HepG2 (cell line): ENCODE data around the gene FAM219B. TPM values are rescaled to one million over a fixed set of nuclear protein-coding genes. Genes with fewer than 3 reads are reported as not detected.

Source experiments
- FOXK2 ChIP-seq: fragments of 450-650 bp; IDR thresholded peaks from 2 replicates; pipeline ENCODE4 v1.6.1; 2016
- GABPA ChIP-seq, 2 experiments: IDR thresholded peaks; 2 replicates each; pipeline ENCODE4 v1.6.1; 2011 to 2016; ENCODE audit warnings: low read depth in 2 of 2, low read length in 1 of 2, missing biosample characterization in 1 of 2, missing genetic modification characterization in 1 of 2
- NFKBIZ ChIP-seq: IDR thresholded peaks from 2 replicates; pipeline ENCODE4 v1.6.1; 2018; ENCODE audit warnings: missing genetic modification reagents, missing compliant biosample characterization
- REPIN1 ChIP-seq: sonication (generic); formaldehyde crosslinking; IDR thresholded peaks from 2 replicates; pipeline ENCODE4 v1.8.0; 2022; ENCODE audit warnings: missing genetic modification reagents, low read depth, mild to moderate bottlenecking, borderline replicate concordance
- RXRA ChIP-seq: sonication (generic); formaldehyde crosslinking; IDR thresholded peaks from 2 replicates; pipeline ENCODE4 v1.5.1; 2020; ENCODE audit warnings: missing genetic modification reagents
- SKIL ChIP-seq: sonication (generic); formaldehyde crosslinking; IDR thresholded peaks from 2 replicates; pipeline ENCODE4 v1.8.0; 2022; ENCODE audit warnings: missing genetic modification reagents, mild to moderate bottlenecking, moderate library complexity, borderline replicate concordance
- ZFP62 ChIP-seq: sonication (generic); formaldehyde crosslinking; IDR thresholded peaks from 2 replicates; pipeline ENCODE4 v1.4.0; 2020; ENCODE audit warnings: missing genetic modification reagents
- ZNF570 ChIP-seq: sonication (generic); formaldehyde crosslinking; IDR thresholded peaks from 2 replicates; pipeline ENCODE4 v1.4.0; 2020; ENCODE audit warnings: mild to moderate bottlenecking, missing genetic modification reagents, borderline replicate concordance
- ZNF746 ChIP-seq: sonication (generic); formaldehyde crosslinking; IDR thresholded peaks from 2 replicates; pipeline ENCODE4 v1.8.0; 2022; ENCODE audit warnings: mild to moderate bottlenecking, missing genetic modification reagents
- polyA plus RNA-seq, 8 experiments: library from polyadenylated mRNA; depleted of rRNA in 3 of 8; stranded (reverse) in 7 of 8; unstranded in 1 of 8; fragments of >200 nt; fragmentation: Illumina TruSeq in 4 of 8; extraction: Trizol in 4 of 8; gene quantifications; 2 replicates each; pipeline versions ENCODE4 v1.2.1 to v1.2.3, GENCODE V29; 2011 to 2016; ENCODE audit warnings: low read depth in 4 of 8, missing spikeins in 1 of 8, mixed read lengths in 1 of 8; ENCODE audit not compliant: insufficient read depth in 1 of 8
- total RNA-seq, 5 experiments: library from RNA; depleted of rRNA; stranded (reverse); fragments of >200 nt; fragmentation: Illumina TruSeq; extraction: Trizol; gene quantifications; 2 replicates each; pipeline ENCODE4 v1.2.3, GENCODE V29; 2016; ENCODE audit warnings: low read depth in 1 of 5
- TF ChIP-seq, protein P1 (sequence below), 2 experiments: fragments of 450-650 bp in 1 of 2; sonication (generic) in 1 of 2; formaldehyde crosslinking in 1 of 2; IDR thresholded peaks; 2 replicates each; pipeline versions ENCODE4 v1.6.1 to v1.8.0; 2016 to 2022; ENCODE audit warnings: antibody characterized with exemption in 1 of 2, mild to moderate bottlenecking in 1 of 2, missing genetic modification reagents in 1 of 2
- TF ChIP-seq, protein P2 (sequence below): sonication (generic); formaldehyde crosslinking; IDR thresholded peaks from 2 replicates; pipeline ENCODE4 v1.5.1; 2020; ENCODE audit warnings: mild to moderate bottlenecking, moderate library complexity, missing genetic modification reagents
- TF ChIP-seq, protein P3 (sequence below): IDR thresholded peaks from 2 replicates; pipeline ENCODE4 v1.6.1; 2016; ENCODE audit warnings: missing genetic modification reagents, missing compliant biosample characterization

Gene FAM219B
- total and polyA plus RNA-seq, 2 of the 13 experiments (the other 11 are each of a cell fraction or from before 2014, with no cell fraction given), result 36.6 to 50.2 TPM

DNA sequence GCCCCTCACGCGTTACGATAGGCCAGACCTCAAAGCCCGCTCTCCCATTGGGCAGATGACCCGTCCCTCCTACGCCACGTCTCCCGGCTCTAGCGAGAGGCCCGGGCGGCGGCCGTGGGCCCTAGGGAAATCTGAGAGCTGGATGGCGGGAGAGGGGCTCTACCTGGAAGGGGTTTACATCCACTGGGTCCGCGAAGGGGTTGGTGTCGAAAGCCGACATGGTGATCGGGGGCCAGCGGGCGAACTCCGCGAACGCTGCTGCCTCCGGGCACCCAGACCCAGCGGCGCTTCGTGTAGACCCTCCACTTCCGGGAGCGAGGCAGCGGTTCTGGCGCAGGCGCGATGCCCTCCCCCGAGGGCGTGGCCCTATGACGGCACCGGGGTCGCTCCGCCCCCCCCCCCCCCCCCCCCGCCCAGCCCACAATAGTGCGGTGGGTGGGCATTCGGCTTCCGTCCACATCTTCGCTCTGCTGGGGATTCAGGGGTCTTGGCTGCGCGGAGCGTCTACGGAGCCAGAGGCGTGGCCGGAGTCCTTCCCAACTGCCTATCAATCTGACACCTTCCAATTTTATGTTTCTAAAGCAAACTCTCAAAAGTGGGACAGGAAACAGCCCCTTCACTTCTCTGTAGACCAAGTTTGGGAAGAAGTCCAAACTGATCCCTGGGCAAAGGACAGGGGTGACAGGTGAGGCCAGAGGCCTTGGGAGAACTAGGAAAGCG is 33.5 kb downstream of the FAM219B start, which contains the start of gene SCAMP2 (continued):
- TF ChIP-seq, protein P1, sequence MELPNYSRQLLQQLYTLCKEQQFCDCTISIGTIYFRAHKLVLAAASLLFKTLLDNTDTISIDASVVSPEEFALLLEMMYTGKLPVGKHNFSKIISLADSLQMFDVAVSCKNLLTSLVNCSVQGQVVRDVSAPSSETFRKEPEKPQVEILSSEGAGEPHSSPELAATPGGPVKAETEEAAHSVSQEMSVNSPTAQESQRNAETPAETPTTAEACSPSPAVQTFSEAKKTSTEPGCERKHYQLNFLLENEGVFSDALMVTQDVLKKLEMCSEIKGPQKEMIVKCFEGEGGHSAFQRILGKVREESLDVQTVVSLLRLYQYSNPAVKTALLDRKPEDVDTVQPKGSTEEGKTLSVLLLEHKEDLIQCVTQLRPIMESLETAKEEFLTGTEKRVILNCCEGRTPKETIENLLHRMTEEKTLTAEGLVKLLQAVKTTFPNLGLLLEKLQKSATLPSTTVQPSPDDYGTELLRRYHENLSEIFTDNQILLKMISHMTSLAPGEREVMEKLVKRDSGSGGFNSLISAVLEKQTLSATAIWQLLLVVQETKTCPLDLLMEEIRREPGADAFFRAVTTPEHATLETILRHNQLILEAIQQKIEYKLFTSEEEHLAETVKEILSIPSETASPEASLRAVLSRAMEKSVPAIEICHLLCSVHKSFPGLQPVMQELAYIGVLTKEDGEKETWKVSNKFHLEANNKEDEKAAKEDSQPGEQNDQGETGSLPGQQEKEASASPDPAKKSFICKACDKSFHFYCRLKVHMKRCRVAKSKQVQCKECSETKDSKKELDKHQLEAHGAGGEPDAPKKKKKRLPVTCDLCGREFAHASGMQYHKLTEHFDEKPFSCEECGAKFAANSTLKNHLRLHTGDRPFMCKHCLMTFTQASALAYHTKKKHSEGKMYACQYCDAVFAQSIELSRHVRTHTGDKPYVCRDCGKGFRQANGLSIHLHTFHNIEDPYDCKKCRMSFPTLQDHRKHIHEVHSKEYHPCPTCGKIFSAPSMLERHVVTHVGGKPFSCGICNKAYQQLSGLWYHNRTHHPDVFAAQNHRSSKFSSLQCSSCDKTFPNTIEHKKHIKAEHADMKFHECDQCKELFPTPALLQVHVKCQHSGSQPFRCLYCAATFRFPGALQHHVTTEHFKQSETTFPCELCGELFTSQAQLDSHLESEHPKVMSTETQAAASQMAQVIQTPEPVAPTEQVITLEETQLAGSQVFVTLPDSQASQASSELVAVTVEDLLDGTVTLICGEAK (IDR thresholded peaks at IDR 0.05), result no peak
- TF ChIP-seq, protein P1 (CRISPR knock-in tag; IDR thresholded peaks at IDR 0.05), result peak; percentile 25; the same call in 1 of the 2 replicates
- TF ChIP-seq ZNF746, result no peak
- TF ChIP-seq FOXK2, result no peak
- TF ChIP-seq ZFP62, result no peak
- TF ChIP-seq, protein P2, sequence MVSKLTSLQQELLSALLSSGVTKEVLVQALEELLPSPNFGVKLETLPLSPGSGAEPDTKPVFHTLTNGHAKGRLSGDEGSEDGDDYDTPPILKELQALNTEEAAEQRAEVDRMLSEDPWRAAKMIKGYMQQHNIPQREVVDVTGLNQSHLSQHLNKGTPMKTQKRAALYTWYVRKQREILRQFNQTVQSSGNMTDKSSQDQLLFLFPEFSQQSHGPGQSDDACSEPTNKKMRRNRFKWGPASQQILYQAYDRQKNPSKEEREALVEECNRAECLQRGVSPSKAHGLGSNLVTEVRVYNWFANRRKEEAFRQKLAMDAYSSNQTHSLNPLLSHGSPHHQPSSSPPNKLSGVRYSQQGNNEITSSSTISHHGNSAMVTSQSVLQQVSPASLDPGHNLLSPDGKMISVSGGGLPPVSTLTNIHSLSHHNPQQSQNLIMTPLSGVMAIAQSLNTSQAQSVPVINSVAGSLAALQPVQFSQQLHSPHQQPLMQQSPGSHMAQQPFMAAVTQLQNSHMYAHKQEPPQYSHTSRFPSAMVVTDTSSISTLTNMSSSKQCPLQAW (CRISPR knock-in tag), result peak; percentile 34; the same call in 1 of the 2 replicates
- peak; percentile 53 for TF ChIP-seq GABPA (IDR thresholded peaks at IDR 0.05; ENCODE audit: low read depth, low read length)
- TF ChIP-seq GABPA (CRISPR knock-in tag; IDR thresholded peaks at IDR 0.05; ENCODE audit: low read depth), result peak; percentile 77
- TF ChIP-seq ZNF570, result no peak
- peak; percentile 41; the same call in 1 of the 2 replicates for TF ChIP-seq RXRA (CRISPR knock-in tag)
- TF ChIP-seq NFKBIZ (CRISPR knock-in tag), result no peak
- TF ChIP-seq REPIN1 (CRISPR knock-in tag), result 0 out of 2 replicates have a peak, but pooled peaks have one; percentile 26
- no peak for TF ChIP-seq SKIL (CRISPR knock-in tag)
- TF ChIP-seq, protein P3, sequence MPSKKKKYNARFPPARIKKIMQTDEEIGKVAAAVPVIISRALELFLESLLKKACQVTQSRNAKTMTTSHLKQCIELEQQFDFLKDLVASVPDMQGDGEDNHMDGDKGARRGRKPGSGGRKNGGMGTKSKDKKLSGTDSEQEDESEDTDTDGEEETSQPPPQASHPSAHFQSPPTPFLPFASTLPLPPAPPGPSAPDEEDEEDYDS, result peak; percentile 27; the same call in 1 of the 2 replicates
